Measurements from ENCODE around the gene SEPTIN2.

- TF ChIP-seq CTCF (IDR thresholded peaks at IDR 0.05) (no peak), POLR2A (IDR thresholded peaks at IDR 0.05) (no peak)
Observed at GRCh38 chr2:241291153-241291552, 24.6 kb upstream of the SEPTIN2 start.

All from uterus (tissue), 2 donors.